T-helper 9 cell (primary cell): Measurements from ENCODE around the gene ZNF324B.
"Not testable (repeated sequence)": the region's sequence is repeated elsewhere in the genome, so short reads cannot be mapped to it uniquely, and the experiment has no call there.

Experiments used
- DNase-seq: peaks from one replicate; pipeline ENCODE4 v3.0.0-alpha.2; 2020

Gene ZNF324B

GRCh38 chr19:58455306-58455705 is 3.9 kb downstream of the ZNF324B start:
- DNase-seq: no peak

GRCh38 chr19:58456111-58456510 is 4.7 kb downstream of the ZNF324B start:
- DNase-seq: no peak

- DNase-seq: no peak
These were observed 8.6 kb downstream of the ZNF324B start for GRCh38 chr19:58460039-58460438.

- DNase-seq: no peak
These were observed 14.8 kb downstream of the ZNF324B start for GRCh38 chr19:58466089-58466759.

GRCh38 chr19:58466760-58467589 is 15.6 kb downstream of the ZNF324B start, which contains the start of gene ZNF324:
Gene ZNF324, plus strand, starts transcription at chr19:58467080. Its CDS starts 2,106 bp downstream, at chr19:58469186.
- DNase-seq: peak; percentile 97

- no peak for DNase-seq
These were observed 16.9 kb downstream of the ZNF324B start for GRCh38 chr19:58468216-58468839.

- DNase-seq: no peak
These were observed 18.0 kb downstream of the ZNF324B start for GRCh38 chr19:58469241-58470013.

- not testable (repeated sequence) for DNase-seq
These were observed 19.6 kb downstream of the ZNF324B start for GRCh38 chr19:58470837-58471543.

- no peak for DNase-seq
These were observed 20.3 kb downstream of the ZNF324B start for GRCh38 chr19:58471736-58472135.

GRCh38 chr19:58473775-58474174 is 22.4 kb downstream of the ZNF324B start:
- DNase-seq: no peak

- no peak for DNase-seq
These were observed 23.0 kb downstream of the ZNF324B start for GRCh38 chr19:58474291-58474996.

- DNase-seq: no peak
These were observed 23.7 kb downstream of the ZNF324B start for GRCh38 chr19:58474997-58475713.

GRCh38 chr19:58475714-58476497 is 24.5 kb downstream of the ZNF324B start, which contains the start of gene ZNF446:
Gene ZNF446, plus strand, starts transcription at chr19:58476352. Its CDS starts 867 bp downstream, at chr19:58477219.
- DNase-seq: peak; percentile 90

GRCh38 chr19:58476498-58477015 is 25.1 kb downstream of the ZNF324B start:
- DNase-seq: no peak

GRCh38 chr19:58477130-58477529 is 25.7 kb downstream of the ZNF324B start:
- DNase-seq: no peak

GRCh38 chr19:58477871-58478270 is 26.4 kb downstream of the ZNF324B start:
- no peak for DNase-seq

GRCh38 chr19:58479303-58479702 is 27.9 kb downstream of the ZNF324B start:
- no peak for DNase-seq

GRCh38 chr19:58479736-58480480 is 28.5 kb downstream of the ZNF324B start:
- DNase-seq: no peak

- DNase-seq: no peak
These were observed 29.0 kb downstream of the ZNF324B start for GRCh38 chr19:58480481-58480830.
